AG09319 (cell line): ENCODE data around the gene LTN1.

ENCODE experiments used
- DNase-seq: peaks from one replicate; pipeline ENCODE4 v3.0.0-alpha.2; 2010; ENCODE audit warnings: low read depth; ENCODE audit errors: extremely low read depth
- TF ChIP-seq, protein P1 (sequence below): IDR thresholded peaks from 2 replicates; pipeline ENCODE4 v1.5.1; 2011; ENCODE audit warnings: low read depth, mild to moderate bottlenecking, inconsistent platforms, low read length, moderate library complexity

LTN1 gene

DNA sequence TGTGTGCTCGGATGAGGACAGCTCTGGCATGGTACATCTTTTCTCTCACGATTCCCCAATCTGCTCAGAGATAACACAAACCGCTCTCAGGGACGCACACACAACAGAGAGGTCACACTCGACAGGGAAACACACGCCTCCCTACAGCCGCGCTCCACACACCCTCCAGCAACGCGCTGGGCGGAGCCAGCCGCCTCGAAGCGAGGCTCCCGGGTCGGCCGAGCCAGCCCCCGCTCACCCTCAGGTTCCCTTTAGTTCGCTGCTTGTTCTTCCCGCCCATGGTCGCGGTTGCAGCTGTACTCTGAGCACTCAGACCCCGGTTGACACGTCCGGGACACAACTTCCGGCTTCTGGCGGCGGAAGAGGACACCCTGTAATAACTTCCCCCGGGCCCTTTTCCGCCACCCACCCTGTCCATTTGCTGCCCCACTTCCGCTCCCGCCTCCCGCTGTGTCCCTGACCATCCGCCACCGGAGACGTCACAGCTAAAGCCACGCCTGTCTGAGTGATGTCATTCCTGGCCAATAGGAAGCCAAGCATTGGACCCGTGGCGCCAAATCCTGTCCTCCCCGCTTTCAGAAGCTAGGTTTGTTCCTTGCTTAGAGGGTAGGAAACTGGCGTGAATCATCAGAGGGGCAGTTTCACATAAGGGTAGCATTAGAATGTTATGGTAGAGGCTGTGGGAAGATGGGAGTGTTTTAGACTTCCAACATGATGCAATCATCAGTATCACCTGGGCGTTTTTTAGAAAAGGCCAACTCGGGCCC lies at the start of gene LTN1:
Gene LTN1, minus strand, starts transcription at position 352 of the 767 bp plus-strand sequence. Its CDS starts 72 bp downstream, at position 280.
- peak; percentile 98 for DNase-seq
- TF ChIP-seq, protein P1, sequence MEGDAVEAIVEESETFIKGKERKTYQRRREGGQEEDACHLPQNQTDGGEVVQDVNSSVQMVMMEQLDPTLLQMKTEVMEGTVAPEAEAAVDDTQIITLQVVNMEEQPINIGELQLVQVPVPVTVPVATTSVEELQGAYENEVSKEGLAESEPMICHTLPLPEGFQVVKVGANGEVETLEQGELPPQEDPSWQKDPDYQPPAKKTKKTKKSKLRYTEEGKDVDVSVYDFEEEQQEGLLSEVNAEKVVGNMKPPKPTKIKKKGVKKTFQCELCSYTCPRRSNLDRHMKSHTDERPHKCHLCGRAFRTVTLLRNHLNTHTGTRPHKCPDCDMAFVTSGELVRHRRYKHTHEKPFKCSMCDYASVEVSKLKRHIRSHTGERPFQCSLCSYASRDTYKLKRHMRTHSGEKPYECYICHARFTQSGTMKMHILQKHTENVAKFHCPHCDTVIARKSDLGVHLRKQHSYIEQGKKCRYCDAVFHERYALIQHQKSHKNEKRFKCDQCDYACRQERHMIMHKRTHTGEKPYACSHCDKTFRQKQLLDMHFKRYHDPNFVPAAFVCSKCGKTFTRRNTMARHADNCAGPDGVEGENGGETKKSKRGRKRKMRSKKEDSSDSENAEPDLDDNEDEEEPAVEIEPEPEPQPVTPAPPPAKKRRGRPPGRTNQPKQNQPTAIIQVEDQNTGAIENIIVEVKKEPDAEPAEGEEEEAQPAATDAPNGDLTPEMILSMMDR, result no peak

- no peak for DNase-seq
- TF ChIP-seq, protein P1, result no peak
Measured at GRCh38 chr21:29034678-29035077, 42.0 kb upstream of the LTN1 start.

- TF ChIP-seq, protein P1, result no peak
- DNase-seq, result no peak
Measured at GRCh38 chr21:29033871-29034270, 41.2 kb upstream of the LTN1 start.

DNA sequence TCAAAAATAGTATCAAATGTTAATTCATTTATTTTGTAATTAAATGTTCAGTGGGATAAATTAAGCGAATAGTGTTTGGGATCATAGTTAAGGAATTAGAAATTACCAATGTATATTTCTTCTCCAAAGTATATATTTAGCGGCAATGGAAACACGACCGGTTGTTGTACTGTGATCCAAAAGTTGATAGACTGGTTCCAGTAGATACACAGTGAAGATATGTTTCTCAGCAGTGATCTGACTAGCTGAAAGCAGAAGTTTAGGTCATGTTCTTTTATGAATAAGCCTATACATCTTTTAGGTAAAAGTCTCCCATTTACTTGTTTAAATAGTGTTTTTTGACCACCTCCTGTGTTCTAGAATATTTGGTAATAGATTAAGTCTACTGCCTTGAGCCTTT lies 40.6 kb upstream of the LTN1 start:
- TF ChIP-seq, protein P1, result no peak
- no peak for DNase-seq

- TF ChIP-seq, protein P1, result no peak
- DNase-seq, result no peak
Measured at GRCh38 chr21:29030909-29031308, 38.2 kb upstream of the LTN1 start.

DNA sequence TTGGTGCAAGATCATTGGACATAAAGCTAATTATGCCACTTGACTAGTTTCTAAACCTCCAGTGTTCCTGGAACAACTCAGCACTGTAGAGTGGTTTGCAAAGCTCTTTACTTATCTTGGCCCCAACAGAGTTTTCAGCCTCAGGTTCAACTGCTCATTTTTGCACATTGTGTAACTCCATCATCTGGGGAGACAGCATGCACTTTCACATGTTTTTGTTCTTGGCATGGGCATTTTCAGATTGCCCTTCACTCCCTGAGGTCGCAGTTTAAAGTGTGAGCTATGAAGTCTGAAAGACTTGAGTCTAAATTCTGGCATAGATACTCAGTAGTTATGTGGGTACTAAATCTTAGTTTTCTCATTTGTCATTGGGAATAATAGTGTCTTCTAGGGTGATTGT lies 36.8 kb upstream of the LTN1 start:
- DNase-seq, result no peak
- TF ChIP-seq, protein P1, result no peak

GRCh38 chr21:29025328-29025713 lies 32.6 kb upstream of the LTN1 start:
- DNase-seq, result no peak
- TF ChIP-seq, protein P1, result no peak
